Renal pelvis (tissue), 4 donors: Measurements from ENCODE around the gene THAP7. TPM values are rescaled to one million over a fixed set of nuclear protein-coding genes. Genes with fewer than 3 reads are reported as not detected.
A peak's percentile ranks its signal among the peaks of the same experiment; 100 is the strongest.
"Not testable (repeated sequence)": the region's sequence is repeated elsewhere in the genome, so short reads cannot be mapped to it uniquely, and the experiment has no call there.

ENCODE experiments used
- DNase-seq: peaks from one replicate; pipeline ENCODE4 v3.0.0-alpha.2; 2013
- polyA plus RNA-seq, 3 donors: library from polyadenylated mRNA; unstranded; fragments of 120-200 nt; gene quantifications; one replicate each; pipeline ENCODE4 v1.2.1, GENCODE V29; 2013; ENCODE audit not compliant: insufficient read length in 3 of 3

THAP7 gene
- polyA plus RNA-seq, 3 donors, result 18.2 to 23.8 (median 22.4) TPM

DNA sequence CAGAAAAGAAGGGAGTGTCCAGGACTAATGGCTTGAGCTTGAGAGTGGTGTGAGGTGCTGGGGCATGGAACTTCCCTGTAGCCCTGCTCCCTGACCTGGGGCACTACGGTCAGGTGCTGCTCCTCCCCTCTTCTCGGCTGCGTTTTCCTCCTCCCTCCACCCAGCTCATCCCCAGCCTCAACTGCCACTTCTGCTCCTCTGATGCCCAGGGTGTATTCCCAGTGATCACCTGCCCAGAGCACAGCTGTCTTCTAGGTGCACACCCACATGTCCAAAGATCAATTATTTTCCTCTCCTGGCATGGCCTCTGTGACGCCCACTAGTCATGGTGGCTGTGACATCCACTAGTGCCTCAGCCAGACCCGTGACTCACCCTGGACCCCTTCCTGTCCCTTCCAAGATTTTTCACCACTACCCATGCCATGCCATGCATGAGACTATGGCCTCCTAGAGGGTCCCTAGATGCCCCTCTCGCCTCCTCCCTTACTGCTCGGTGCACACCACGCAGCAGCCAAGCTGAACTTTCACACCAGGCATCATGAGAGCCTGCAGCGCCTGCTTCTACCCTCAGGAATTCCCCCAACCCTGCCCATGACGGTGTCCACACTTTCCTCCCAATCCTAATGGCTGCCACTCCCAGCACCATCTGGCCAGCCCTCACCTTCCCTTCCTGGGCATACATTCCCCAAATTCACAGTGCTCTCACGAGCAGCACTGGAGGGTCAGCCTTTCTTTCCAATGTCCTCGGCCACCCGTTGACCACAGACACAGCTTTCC is 14.9 kb upstream of the THAP7 start:
- DNase-seq, result no peak

- no peak for DNase-seq
Measured at GRCh38 chr22:21015466-21016006, 13.6 kb upstream of the THAP7 start.

GRCh38 chr22:21014726-21015465 is 13.0 kb upstream of the THAP7 start, which contains the start of gene P2RX6:
P2RX6 (plus strand) TSS chr22:21015165; CDS start chr22:21015175, 10 bp downstream.
- DNase-seq, result peak; percentile 57

GRCh38 chr22:21014202-21014725 is 12.3 kb upstream of the THAP7 start:
- DNase-seq, result peak; percentile 94

- no peak for DNase-seq
Measured at GRCh38 chr22:21013657-21014201, 11.8 kb upstream of the THAP7 start.

DNA sequence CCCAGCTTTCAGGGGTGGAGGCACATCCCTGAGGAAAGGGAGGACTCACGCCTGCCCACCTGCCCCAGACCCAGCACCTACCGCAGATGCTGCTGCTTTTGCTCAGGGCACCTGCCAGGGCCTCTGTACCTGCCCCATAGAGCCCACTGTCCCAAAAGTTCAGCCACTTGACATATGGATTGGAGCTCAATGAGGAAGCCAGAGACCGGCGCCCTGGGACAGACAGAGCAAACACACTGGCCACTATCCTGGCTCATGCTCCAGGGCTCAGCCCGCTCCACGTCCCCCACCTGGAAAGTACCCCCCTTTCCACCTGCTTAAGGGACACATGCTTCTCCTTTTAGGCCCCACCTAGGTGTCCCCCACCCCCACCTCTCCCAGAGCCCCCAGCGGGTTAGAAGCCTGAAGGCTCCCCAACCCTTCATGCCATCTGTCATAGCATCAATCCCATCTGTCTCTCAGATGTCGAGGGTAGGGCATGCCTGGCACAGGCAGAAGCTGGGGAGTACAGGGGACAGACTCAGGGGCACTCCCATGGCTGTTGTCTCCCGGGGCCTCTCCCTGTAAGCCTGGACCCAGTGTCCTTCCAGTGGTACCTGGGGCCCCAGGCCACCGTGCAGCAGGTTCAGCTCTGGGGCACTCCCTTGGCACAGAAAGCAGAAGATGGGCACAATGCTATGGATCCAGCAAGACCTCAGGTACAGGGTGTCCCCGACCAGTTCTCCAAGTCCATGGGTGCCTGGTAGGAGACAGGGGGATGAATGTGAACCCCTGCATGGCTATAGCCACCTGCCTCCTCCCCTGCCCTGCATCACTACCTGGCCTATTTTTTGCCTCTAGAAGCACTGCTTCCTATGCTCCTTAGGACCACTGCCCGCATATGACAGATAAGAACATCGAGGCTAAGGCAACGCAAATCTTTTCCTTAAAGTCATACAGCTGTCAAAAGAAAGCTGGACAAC is 10.8 kb upstream of the THAP7 start:
- DNase-seq, result no peak

GRCh38 chr22:21010426-21011113 is 8.7 kb upstream of the THAP7 start:
- no peak for DNase-seq

- DNase-seq, result peak; percentile 84
Measured at GRCh38 chr22:21009638-21010425, 7.9 kb upstream of the THAP7 start.

DNA sequence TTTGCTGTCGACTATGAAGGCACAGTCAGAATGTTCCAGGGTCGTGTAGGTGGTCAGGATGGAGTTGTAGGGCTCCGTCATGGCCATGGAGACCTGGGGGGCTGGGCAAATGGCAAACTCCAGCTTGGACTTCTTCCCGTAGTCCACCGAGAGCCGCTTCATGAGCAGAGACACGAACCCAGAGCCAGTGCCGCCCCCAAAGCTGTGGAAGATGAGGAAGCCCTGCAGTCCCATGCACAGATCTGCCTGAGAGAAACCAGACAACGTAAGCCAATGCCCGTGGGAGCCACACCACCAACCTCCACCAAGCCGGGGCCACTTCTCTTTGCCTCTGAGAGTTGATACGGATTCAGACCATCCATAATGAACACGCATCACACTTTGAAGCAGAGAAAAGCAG is 7.3 kb upstream of the THAP7 start:
- DNase-seq, result not testable (repeated sequence)

GRCh38 chr22:21003782-21004181 is 1.9 kb upstream of the THAP7 start:
- DNase-seq, result no peak

DNA sequence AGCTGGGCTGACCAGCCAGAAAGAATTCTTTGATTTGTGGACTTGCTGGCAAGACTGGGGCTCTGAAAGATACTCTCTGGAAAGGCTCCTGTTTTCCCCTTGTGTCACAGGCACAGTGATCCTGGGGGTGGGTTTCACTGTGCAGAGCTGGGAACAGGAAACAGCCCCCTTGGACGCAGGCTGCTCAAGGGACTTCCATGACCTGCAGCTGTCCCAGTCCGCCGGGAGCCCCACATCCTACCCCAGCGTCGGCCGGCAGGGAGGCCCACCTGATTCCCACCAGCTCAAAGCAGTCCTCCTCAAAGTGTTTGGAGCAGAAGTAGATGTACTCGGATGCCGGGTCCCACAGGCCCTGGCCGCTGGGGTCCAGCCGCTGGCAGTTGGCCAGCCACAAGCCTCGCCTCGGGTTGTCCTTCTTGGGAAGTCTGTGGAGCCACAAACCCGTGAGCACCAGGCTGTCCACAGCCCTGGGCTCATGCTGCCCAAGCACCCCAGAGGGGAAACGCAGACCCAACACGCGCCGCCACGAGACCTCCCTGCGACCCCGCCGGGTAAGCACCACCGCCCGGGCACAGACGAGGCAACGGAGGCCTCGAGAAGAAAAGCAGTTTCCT is 824 bp downstream of the THAP7 start:
- no peak for DNase-seq

GRCh38 chr22:21000207-21000986 is 1.5 kb downstream of the THAP7 start:
- no peak for DNase-seq

DNA sequence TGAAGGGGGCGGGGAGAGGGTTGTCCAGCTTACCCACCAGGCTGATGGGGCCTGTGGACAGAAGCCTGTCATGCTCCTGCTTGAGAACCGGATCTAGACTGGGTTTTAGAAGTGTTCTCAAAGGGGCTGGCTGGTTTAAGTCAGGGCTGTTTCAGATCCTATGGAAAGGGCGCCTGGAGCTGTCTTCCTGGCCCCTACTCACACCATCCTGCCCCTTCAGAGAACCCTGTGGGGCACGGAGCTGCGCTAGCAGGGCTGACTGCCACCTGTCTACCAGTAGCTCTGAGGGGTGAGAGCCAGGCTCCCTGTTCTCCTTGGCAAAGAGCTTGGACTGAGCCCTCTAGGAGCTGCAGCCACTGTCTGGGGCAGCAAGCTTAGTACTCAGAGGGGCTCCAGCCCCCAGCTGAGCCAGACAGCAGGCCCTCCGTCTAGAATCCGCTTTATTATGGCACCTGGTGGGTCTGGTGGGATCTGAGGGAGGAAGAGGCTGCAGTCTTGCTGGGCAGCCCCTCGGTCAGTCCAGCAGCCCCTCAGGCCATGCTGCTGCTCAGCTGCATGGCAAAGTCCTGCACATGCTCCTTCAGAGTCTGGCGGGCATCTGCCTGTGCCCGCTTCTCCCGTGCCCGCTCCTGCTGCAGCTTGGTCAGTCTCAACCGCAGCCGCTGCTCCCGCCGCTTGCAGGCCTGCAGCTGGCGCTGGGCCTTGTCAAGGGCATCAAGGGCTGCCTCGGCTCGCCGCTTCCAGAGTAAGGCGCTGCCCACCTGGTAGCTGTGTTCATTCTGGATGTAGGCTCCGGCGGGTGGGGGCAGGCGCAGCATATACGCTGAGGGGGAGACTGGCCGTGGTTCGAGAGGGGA is 2.3 kb downstream of the THAP7 start:
- no peak for DNase-seq

DNA sequence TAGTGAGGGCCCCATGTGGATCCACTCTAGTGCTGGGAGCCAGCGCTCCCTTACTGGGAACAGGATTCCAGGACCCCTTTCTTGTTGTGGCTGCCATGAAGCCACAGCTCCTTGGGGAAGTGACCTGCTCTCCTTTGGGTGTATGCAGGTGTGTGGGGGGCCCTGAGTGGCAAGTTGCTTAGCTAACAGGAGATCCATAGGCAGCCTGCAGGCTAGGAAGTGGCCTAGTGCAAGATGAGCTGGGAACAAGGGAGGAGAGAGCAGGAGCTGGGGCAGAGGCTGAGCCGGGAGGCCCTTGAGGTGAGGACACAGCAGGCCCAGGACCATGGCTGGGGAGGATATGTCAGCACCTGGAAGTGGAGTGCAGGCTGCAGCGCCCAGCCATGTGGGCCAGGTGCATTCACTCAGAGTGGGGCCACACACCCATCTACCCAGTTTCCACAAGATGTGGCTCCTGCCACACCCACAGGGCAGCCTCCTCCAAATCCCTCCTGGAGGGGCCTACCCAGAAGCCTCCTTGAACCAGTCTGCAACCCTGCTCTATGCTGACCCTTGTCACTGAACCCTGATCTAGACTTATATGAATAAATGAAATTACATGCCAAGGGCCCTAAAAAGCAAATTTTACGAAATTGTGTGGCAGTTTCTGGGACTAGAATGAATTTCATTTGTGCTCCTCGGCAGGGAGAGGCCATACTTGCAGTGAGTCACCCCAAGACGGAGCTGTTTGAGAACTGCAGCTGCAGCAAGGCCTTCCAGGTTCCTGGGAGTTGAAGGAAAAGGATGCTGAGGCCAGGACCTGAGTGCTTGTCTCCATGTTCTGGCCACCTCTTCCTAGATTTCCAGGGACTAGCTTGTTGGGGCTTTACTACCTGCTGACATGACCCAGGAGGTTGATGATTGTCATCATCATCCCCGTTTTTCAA is 3.2 kb downstream of the THAP7 start:
- DNase-seq, result no peak

DNA sequence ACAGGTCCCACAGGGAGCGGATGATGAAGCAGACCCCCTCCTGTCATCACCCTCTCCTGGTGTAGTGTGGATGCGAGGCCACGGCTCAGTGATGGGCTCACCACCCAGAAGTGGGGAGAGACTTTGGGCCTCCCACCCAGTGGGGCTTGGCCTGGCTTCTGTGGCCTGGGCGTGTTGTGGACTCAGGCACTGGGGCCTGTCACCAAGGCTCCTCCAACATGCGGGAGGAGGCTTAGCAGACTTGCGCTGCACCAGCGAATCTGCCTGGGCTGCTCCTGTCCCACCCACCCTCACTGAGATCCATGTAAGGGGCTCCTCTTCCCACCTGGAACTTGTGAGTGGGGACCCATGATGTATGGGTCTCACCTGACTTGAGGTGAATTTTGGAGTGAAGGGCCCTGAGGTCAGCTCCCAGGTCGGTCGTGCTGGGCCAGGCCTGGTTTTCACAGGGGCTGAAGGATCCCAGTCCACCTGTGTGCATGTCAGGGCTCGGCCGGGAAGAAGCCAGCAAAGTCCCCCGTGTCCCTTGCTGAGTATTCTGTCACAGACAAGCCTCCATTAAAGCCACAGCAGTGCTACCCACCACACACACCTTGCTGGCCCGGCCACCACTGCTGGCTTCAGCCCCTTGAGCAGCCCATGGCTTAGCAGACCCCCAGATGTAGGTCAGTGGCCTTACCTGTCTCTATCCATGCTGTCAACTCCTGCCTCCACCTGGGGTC is 4.2 kb downstream of the THAP7 start:
- DNase-seq, result no peak
